HG02885 (cell line): ENCODE measurements around the gene PTPRM.
"Not testable (repeated sequence)": the region's sequence is repeated elsewhere in the genome, so short reads cannot be mapped to it uniquely, and the experiment has no call there.

Source experiments
- ATAC-seq: cut with Tn5 transposase; IDR thresholded peaks from one replicate; pipeline ENCODE4 v1.9.1; 2021; ENCODE audit warnings: mild to moderate bottlenecking; ENCODE audit not compliant: unreplicated experiment, poor library complexity

Gene PTPRM

GRCh38 chr18:8019600-8019999 lies 452.5 kb downstream of the PTPRM start:
- no peak for ATAC-seq

- no peak for ATAC-seq
These were observed 453.2 kb downstream of the PTPRM start for GRCh38 chr18:8020132-8020846.

- no peak for ATAC-seq
These were observed 461.9 kb downstream of the PTPRM start for GRCh38 chr18:8029061-8029460.

- ATAC-seq, result no peak
These were observed 462.6 kb downstream of the PTPRM start for GRCh38 chr18:8029731-8030130.

GRCh38 chr18:8030201-8030600 lies 463.1 kb downstream of the PTPRM start:
- ATAC-seq, result no peak

- no peak for ATAC-seq
These were observed 464.4 kb downstream of the PTPRM start for GRCh38 chr18:8031496-8031895.

- ATAC-seq, result no peak
These were observed 467.6 kb downstream of the PTPRM start for GRCh38 chr18:8034674-8035073.

GRCh38 chr18:8036551-8036950 lies 469.4 kb downstream of the PTPRM start:
- no peak for ATAC-seq

GRCh38 chr18:8037296-8037695 lies 470.2 kb downstream of the PTPRM start:
- no peak for ATAC-seq

- ATAC-seq, result no peak
These were observed 472.9 kb downstream of the PTPRM start for GRCh38 chr18:8040021-8040420.

GRCh38 chr18:8041526-8042111 lies 474.5 kb downstream of the PTPRM start:
- ATAC-seq, result no peak

- ATAC-seq, result no peak
These were observed 476.9 kb downstream of the PTPRM start for GRCh38 chr18:8044004-8044403.

- no peak for ATAC-seq
These were observed 478.2 kb downstream of the PTPRM start for GRCh38 chr18:8045160-8045883.

GRCh38 chr18:8045884-8046281 lies 478.8 kb downstream of the PTPRM start:
- no peak for ATAC-seq

GRCh38 chr18:8046441-8046840 lies 479.3 kb downstream of the PTPRM start:
- no peak for ATAC-seq

GRCh38 chr18:8049147-8049546 lies 482.0 kb downstream of the PTPRM start:
- ATAC-seq, result no peak

GRCh38 chr18:8050616-8051329 lies 483.7 kb downstream of the PTPRM start:
- ATAC-seq, result no peak

GRCh38 chr18:8051453-8051852 lies 484.3 kb downstream of the PTPRM start:
- no peak for ATAC-seq

- no peak for ATAC-seq
These were observed 485.2 kb downstream of the PTPRM start for GRCh38 chr18:8052237-8052701.

- ATAC-seq, result no peak
These were observed 489.6 kb downstream of the PTPRM start for GRCh38 chr18:8056723-8057122.

- ATAC-seq, result not testable (repeated sequence)
These were observed 496.0 kb downstream of the PTPRM start for GRCh38 chr18:8063152-8063551.
